Measurements from ENCODE around the gene TMEM61. TPM values are rescaled to one million over a fixed set of nuclear protein-coding genes. Genes with fewer than 3 reads are reported as not detected.

The TMEM61 gene
- total RNA-seq, 1 experiment from 2014 or later: 5.0 TPM

DNA sequence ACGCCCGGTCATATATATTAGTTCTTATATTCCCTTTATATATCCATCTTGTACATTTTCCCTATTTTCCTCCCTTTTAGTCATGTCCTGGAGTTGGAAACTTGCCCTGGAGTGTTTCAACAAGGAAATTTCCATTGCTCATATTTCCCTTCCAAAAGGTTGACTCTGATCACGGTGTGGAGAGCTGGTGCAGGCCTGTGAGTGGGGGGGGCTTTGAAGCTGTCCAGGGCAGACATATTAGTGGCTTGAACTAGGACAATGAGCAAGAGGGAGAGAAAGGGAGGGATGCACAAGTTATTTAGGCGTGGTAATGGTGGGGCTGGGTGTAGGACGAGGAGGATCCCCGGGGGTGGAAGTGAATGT is 30.4 kb upstream of the TMEM61 start:
- peaks cover 61% of the 10 kb centered on the region for H3K4me1 ChIP-seq (replicated peaks; ENCODE audit: insufficient read depth)
- peak overlapping the region; percentile 67; the same call in 1 of the 2 replicates for H3K4me2 ChIP-seq
- intact Hi-C loops (cut with micrococcal nuclease; ENCODE audit: unreplicated experiment): loop anchor here (1.0 to 2.0 kb wide), 5 partner anchors 21 to 277 kb away; no protein-coding TSS in a partner anchor
- no peak overlapping the region; the same call in 1 of the 2 replicates for H2AFZ ChIP-seq
- H3F3A ChIP-seq (ENCODE audit: insufficient read depth, low read depth): peaks cover 32% of the 10 kb centered on the region; the same call in 1 of the 2 replicates
- H3K9me3 ChIP-seq (ENCODE audit: insufficient read depth, low read depth): no peaks in the 10 kb centered on the region
- no peaks in the 10 kb centered on the region for H3K9me2 ChIP-seq (ENCODE audit: insufficient read depth)
- no peaks in the 10 kb centered on the region for H3K79me2 ChIP-seq (ENCODE audit: low read depth)
- no peak overlapping the region for H3K27ac ChIP-seq
- DNase-seq: no peak
- BruUV-seq (replicated peaks): no TSS peak
- H3K27me3 ChIP-seq (ENCODE audit: insufficient read depth, low read depth): no peaks in the 10 kb centered on the region
- CTCF ChIA-PET: interaction anchor here (1.3 to 3.0 kb wide), 4 partner anchors 46 to 72 kb away, joined by 3 to 26 read pairs (median 9); partner anchors contain the start of gene DHCR24
- POLR2A ChIA-PET (ENCODE audit: unreplicated experiment): no interaction called here
- H4K20me1 ChIP-seq (ENCODE audit: insufficient read depth): no peaks in the 10 kb centered on the region
- H3K4me3 ChIP-seq: no peak overlapping the region
- TF ChIP-seq EZH2 (IDR thresholded peaks at IDR 0.05; ENCODE audit: low read depth): no peak
- TF ChIP-seq, protein P1, sequence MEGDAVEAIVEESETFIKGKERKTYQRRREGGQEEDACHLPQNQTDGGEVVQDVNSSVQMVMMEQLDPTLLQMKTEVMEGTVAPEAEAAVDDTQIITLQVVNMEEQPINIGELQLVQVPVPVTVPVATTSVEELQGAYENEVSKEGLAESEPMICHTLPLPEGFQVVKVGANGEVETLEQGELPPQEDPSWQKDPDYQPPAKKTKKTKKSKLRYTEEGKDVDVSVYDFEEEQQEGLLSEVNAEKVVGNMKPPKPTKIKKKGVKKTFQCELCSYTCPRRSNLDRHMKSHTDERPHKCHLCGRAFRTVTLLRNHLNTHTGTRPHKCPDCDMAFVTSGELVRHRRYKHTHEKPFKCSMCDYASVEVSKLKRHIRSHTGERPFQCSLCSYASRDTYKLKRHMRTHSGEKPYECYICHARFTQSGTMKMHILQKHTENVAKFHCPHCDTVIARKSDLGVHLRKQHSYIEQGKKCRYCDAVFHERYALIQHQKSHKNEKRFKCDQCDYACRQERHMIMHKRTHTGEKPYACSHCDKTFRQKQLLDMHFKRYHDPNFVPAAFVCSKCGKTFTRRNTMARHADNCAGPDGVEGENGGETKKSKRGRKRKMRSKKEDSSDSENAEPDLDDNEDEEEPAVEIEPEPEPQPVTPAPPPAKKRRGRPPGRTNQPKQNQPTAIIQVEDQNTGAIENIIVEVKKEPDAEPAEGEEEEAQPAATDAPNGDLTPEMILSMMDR (conservative IDR thresholded peaks at IDR 0.05): no peak
- no peaks in the 10 kb centered on the region for H3K36me3 ChIP-seq (ENCODE audit: low read depth)

DNA sequence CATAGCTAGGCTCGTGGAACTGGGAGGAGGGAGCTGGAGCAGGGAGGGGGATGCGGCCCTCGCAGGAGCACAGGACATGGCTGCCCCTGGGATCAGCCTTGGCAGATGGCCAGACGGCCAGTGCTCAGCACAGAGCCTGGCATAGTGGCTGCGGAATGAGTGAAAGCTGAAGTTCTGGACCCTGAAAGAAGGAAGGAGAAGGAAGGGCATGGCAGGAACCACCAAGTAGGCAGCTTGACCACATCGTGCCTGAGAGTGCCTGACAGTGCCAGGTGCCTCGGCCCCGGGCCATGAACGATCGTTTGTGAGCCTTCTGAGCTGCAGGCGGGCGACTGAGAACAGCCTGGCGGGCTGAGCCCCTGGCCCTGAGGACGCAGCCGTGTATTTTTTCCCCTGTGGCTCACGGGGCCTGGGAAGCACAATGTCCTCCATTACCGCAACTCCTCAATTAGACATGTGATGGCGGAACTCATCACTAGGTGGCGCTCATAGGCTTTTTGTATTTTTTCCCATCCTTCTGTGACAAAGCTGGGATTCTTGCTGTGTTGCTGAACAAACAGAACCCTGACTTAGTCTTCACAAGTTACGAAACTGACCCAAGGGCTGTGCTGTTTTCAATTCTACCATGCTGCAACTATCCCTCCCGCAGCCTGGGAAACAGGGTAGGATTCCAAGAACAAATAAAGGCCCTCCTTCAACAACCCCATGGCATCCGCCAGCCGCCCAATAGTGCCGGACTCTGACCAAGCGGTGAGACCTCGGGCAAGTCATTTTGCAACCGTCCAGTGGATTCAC is 29.9 kb upstream of the TMEM61 start:
- Histone ChIP-seq H3K36me3 (ENCODE audit: low read depth) (no peaks in the 10 kb centered on the region), H3F3A (ENCODE audit: insufficient read depth, low read depth) (peaks cover 38% of the 10 kb centered on the region; the same call in 1 of the 2 replicates), H4K20me1 (ENCODE audit: insufficient read depth) (no peaks in the 10 kb centered on the region), H3K4me1 (replicated peaks; ENCODE audit: insufficient read depth) (peaks cover 63% of the 10 kb centered on the region), H2AFZ (peak overlapping the region; percentile 69), H3K27ac (no peak overlapping the region), H3K27me3 (ENCODE audit: insufficient read depth, low read depth) (no peaks in the 10 kb centered on the region), H3K4me2 (peak overlapping the region; percentile 67), H3K4me3 (no peak overlapping the region), H3K79me2 (ENCODE audit: low read depth) (no peaks in the 10 kb centered on the region), H3K9me3 (ENCODE audit: insufficient read depth, low read depth) (no peaks in the 10 kb centered on the region), H3K9me2 (ENCODE audit: insufficient read depth) (no peaks in the 10 kb centered on the region)
- intact Hi-C loops (cut with micrococcal nuclease; ENCODE audit: unreplicated experiment): loop anchor here (1.0 to 2.0 kb wide), 5 partner anchors 20 to 278 kb away; no protein-coding TSS in a partner anchor
- DNase-seq: peak; percentile 72 to 77
- ChIA-PET POLR2A (ENCODE audit: unreplicated experiment) (interaction anchor here (0.7 kb wide), 1 partner anchor 71 kb away, joined by 4 read pairs; no protein-coding TSS in a partner anchor), CTCF (interaction anchor here (0.6 to 3.0 kb wide), 8 partner anchors 15 to 72 kb away, joined by 3 to 26 read pairs (median 4); partner anchors contain the start of gene DHCR24)
- TF ChIP-seq, protein P1 (conservative IDR thresholded peaks at IDR 0.05): peak; percentile 84
- no peak for TF ChIP-seq EZH2 (IDR thresholded peaks at IDR 0.05; ENCODE audit: low read depth)
- BruUV-seq (replicated peaks): no TSS peak

DNA sequence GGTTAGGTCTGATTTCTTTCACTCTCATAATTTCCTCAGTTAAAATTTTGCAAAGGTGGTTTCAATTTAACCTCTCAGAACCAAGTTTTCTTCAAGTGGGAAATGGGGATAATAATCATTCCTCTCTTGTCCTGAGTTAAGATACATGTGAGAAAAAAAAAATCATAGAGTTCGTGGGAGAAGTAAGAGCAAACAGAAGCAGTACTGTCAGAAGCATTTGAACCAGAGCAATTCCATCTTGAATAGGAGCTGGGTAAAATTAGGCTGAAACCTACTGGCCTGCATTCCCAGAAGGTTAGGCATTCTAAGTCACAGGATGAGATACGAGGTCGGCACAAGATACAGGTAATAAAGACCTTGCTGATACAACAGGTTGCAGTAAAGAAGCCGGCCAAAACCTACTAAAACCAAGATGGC is 28.6 kb upstream of the TMEM61 start:
- no TSS peak for BruUV-seq (replicated peaks)
- intact Hi-C loops (cut with micrococcal nuclease; ENCODE audit: unreplicated experiment): loop anchor here (2.0 kb wide), 2 partner anchors 19 to 279 kb away; no protein-coding TSS in a partner anchor
- H3K27ac ChIP-seq: no peak overlapping the region

More for the DNA sequence above, 28.6 kb upstream of the TMEM61 start:
- Histone ChIP-seq H3K9me3 (ENCODE audit: insufficient read depth, low read depth) (no peaks in the 10 kb centered on the region), H3K9me2 (ENCODE audit: insufficient read depth) (no peaks in the 10 kb centered on the region), H4K20me1 (ENCODE audit: insufficient read depth) (no peaks in the 10 kb centered on the region), H3K4me3 (no peak overlapping the region), H3K4me2 (no peak overlapping the region), H3F3A (ENCODE audit: insufficient read depth, low read depth) (peaks cover 35% of the 10 kb centered on the region; the same call in 1 of the 2 replicates), H2AFZ (no peak overlapping the region), H3K79me2 (ENCODE audit: low read depth) (no peaks in the 10 kb centered on the region), H3K4me1 (replicated peaks; ENCODE audit: insufficient read depth) (peaks cover 61% of the 10 kb centered on the region), H3K27me3 (ENCODE audit: insufficient read depth, low read depth) (no peaks in the 10 kb centered on the region), H3K36me3 (ENCODE audit: low read depth) (no peaks in the 10 kb centered on the region)
- no peak for DNase-seq
- POLR2A ChIA-PET (ENCODE audit: unreplicated experiment): no interaction called here
- CTCF ChIA-PET: interaction anchor here (1.9 kb wide), 1 partner anchor 70 kb away, joined by 26 read pairs; no protein-coding TSS in a partner anchor
- TF ChIP-seq, protein P1 (conservative IDR thresholded peaks at IDR 0.05): no peak
- no peak for TF ChIP-seq EZH2 (IDR thresholded peaks at IDR 0.05; ENCODE audit: low read depth)
